ENCODE measurements around the gene TWNK. TPM values are rescaled to one million over a fixed set of nuclear protein-coding genes. Genes with fewer than 3 reads are reported as not detected.

TWNK gene
- polyA plus RNA-seq, 1 donor: 16.3 TPM

Other genes with a start within 250 kb of the TWNK start
- gene PAX2, start 242.0 kb upstream of the TWNK start, polyA plus RNA-seq (ENCODE audit: insufficient read length): 235 TPM
- gene SLF2, start 74.6 kb upstream of the TWNK start, polyA plus RNA-seq (ENCODE audit: insufficient read length): 56.9 TPM
- 63.0 TPM for gene SEMA4G, start 18.0 kb upstream of the TWNK start, polyA plus RNA-seq (ENCODE audit: insufficient read length)
- gene MRPL43, start within 50 bp of the TWNK start, polyA plus RNA-seq (ENCODE audit: insufficient read length): 84.0 TPM
- gene LZTS2, start 12.3 kb downstream of the TWNK start, polyA plus RNA-seq (ENCODE audit: insufficient read length): 48.9 TPM
- gene PDZD7, start 43.6 kb downstream of the TWNK start, polyA plus RNA-seq (ENCODE audit: insufficient read length): 3.3 TPM
- gene SFXN3, start 43.7 kb downstream of the TWNK start, polyA plus RNA-seq (ENCODE audit: insufficient read length): 27.7 TPM
- gene KAZALD1, start 74.4 kb downstream of the TWNK start, polyA plus RNA-seq (ENCODE audit: insufficient read length): 8.2 TPM
- not detected for gene TLX1, start 143.8 kb downstream of the TWNK start, polyA plus RNA-seq (ENCODE audit: insufficient read length)
- gene LBX1, start 241.9 kb downstream of the TWNK start, polyA plus RNA-seq (ENCODE audit: insufficient read length): not detected

Data from left kidney (tissue), 1 donor.